H7 (cell line): Measurements from ENCODE around the gene PAPPA2. TPM values are rescaled to one million over a fixed set of nuclear protein-coding genes. Genes with fewer than 3 reads are reported as not detected.
"Not testable (repeated sequence)": the region's sequence is repeated elsewhere in the genome, so short reads cannot be mapped to it uniquely, and the experiment has no call there.

Experiments
- DNase-seq: peaks from one replicate; pipeline ENCODE4 v3.0.0; 2012
- H3K27me3 ChIP-seq: 2 replicates; pipeline ENCODE4 v1.6.0; 2011; ENCODE audit warnings: mild to moderate bottlenecking, low read length; ENCODE audit not compliant: control insufficient read depth, insufficient read depth
- H3K36me3 ChIP-seq: replicated peaks from 2 replicates; pipeline ENCODE4 v1.5.1; 2011; ENCODE audit warnings: low read length; ENCODE audit not compliant: control insufficient read depth, insufficient read depth
- H3K4me3 ChIP-seq: 2 replicates; pipeline ENCODE4 v1.5.1; 2011; ENCODE audit warnings: low read depth, mild to moderate bottlenecking, control low read depth, low read length, moderate library complexity; ENCODE audit not compliant: insufficient read depth
- total RNA-seq: library from RNA; depleted of rRNA; stranded (reverse); fragments of >200 nt; shearing (Covaris generic); gene quantifications from 2 replicates; pipeline ENCODE4 v1.2.3, GENCODE V29; 2014; rRNA removed

The PAPPA2 gene, protein sequence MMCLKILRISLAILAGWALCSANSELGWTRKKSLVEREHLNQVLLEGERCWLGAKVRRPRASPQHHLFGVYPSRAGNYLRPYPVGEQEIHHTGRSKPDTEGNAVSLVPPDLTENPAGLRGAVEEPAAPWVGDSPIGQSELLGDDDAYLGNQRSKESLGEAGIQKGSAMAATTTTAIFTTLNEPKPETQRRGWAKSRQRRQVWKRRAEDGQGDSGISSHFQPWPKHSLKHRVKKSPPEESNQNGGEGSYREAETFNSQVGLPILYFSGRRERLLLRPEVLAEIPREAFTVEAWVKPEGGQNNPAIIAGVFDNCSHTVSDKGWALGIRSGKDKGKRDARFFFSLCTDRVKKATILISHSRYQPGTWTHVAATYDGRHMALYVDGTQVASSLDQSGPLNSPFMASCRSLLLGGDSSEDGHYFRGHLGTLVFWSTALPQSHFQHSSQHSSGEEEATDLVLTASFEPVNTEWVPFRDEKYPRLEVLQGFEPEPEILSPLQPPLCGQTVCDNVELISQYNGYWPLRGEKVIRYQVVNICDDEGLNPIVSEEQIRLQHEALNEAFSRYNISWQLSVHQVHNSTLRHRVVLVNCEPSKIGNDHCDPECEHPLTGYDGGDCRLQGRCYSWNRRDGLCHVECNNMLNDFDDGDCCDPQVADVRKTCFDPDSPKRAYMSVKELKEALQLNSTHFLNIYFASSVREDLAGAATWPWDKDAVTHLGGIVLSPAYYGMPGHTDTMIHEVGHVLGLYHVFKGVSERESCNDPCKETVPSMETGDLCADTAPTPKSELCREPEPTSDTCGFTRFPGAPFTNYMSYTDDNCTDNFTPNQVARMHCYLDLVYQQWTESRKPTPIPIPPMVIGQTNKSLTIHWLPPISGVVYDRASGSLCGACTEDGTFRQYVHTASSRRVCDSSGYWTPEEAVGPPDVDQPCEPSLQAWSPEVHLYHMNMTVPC (N-terminal part only)
- 0.45 and 2.4 TPM in 2 replicates for total RNA-seq

DNA sequence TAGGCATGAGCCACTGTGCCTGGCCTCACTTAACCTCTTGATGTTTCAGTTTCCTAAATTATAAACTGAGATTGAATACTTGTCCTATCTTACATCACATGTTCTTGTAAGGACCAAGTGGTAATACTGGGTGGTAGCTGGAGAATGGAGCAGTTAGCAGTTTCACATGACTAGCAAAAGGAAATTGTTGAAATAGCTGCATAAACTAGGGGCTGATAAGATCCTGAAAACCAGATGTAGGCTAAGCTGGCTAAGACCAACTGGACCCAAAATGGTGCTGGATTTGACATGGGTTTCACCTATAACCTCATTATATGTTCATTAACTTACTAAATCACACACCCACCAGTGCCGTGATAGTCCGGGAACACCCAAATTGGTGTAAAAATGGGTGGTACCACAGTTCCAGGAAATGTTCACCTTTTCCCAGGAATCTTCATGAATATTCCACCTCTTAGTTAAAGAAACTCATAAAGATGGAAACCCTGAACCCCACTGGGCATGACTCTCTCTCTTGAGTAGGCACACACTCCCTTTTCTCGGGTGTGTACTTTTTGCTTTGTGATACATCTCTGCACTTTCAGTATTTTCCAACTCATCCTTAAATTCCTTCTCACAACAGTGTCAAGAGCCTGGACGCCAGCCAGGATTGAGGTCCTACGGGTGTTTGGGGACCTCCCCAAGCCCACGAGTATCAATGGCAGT is at the start of gene PAPPA2:
Gene PAPPA2 (plus strand): TSS at position 502 of the 705 bp plus-strand sequence. CDS start 93,148 bp downstream, outside the sequence.
- DNase-seq, result no peak
- H3K4me3 ChIP-seq, result no peak within 1 kb of the TSS
- no peaks in the 10 kb centered on the region for H3K27me3 ChIP-seq
- H3K36me3 ChIP-seq, result no peaks in the 10 kb centered on the region

DNA sequence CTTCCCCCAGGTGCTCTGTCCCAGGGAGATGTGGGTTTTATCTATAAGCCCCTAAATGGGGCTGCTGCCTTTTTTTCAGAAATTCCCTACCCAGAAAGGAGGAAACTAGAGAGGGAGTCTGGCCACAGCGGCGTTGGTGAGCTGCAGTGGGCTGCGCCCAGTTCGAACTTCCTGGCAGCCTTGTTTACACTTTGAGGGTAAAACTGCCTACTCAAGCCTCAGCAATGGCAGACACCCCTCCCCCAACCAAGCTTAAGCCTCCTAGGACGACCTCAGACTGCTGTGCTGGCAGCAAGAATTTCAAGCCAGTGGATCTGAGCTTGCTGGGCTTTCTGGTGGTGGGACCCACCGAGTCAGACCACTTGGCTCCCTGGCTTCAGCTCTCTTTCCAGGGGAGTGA is 46.2 kb upstream of the PAPPA2 start:
- H3K36me3 ChIP-seq, result no peaks in the 10 kb centered on the region
- DNase-seq, result no peak
- H3K4me3 ChIP-seq, result no peak overlapping the region
- H3K27me3 ChIP-seq, result no peaks in the 10 kb centered on the region

DNA sequence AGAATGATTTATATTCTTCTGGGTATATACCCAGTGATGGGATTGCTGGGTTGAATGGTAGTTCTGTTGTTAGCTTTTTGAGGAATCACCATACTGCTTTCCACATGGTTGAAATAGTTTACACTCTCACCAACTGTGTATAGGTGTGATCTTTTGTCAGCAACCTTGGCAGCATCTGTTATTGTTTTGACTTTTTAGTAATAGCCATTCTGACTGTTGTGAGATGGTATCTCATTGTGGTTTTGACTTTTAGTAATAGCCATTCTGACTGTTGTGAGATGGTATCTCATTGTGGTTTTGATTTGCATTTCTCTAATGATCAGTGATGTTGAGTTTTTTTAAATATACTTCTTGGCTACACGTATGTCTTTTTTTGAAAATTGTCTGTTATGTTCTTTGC is 43.4 kb upstream of the PAPPA2 start:
- not testable (repeated sequence) for DNase-seq, H3K27me3 ChIP-seq, H3K36me3 ChIP-seq, H3K4me3 ChIP-seq

DNA sequence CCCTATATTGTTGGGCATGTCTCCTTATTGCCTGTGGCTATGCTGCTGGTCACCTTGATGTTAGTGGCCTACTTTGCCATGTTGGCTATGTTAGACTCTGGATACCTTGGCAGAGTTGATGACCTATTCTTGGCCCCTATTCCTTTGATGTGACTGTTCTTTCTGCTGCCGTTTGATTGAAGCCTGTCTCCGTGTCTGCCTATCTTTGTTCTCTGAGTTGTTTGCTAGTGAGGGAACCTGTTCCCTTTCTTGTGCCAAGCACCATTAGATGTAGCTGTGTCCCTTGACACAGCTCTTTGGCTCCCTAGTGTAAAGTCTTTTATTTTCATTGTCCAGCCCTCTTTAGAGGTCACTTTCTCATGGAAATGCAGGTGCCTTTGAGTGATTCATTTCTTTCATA is 28.7 kb upstream of the PAPPA2 start:
- Histone ChIP-seq H3K27me3 (no peaks in the 10 kb centered on the region), H3K4me3 (no peak overlapping the region), H3K36me3 (no peaks in the 10 kb centered on the region)
- DNase-seq, result no peak

DNA sequence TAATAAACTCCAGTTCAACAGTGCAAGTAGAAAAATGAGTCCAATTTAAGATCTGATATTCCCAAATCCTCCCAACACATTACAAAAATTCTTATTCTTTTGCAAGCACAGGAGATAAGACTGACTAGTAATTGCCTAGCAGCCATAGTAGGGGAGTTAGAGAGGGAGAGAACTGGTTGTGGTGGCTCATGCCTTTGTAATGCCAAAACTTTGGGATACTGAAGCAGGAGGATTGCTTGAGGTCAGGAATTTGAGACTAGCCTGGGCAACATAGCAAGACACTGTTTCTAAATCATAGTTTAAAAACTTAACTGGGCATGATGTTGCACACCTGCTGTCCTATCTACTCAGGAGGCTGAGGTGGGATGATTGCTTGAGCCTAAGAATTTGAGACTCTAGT is 26.7 kb upstream of the PAPPA2 start:
- Histone ChIP-seq H3K27me3 (no peaks in the 10 kb centered on the region), H3K36me3 (no peaks in the 10 kb centered on the region), H3K4me3 (no peak overlapping the region)
- DNase-seq, result no peak

DNA sequence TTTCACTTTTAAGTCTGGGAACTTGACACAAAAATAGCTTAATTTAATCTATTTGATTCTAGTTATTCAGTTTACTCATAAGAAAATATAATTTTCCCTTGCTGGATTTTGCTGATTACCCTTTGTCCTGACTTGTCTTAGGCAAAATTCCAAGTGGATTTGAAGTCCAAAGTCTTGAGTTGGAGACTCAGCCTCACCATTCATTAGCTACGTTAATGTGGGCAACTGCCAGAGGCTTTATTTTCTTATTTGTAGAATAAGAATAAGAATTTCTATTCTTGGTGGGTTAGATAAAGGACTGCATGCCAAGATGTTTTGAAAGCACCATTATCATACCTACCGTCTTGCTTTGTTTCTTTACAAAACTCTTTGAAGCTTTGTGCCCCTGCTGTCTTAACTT is 22.8 kb upstream of the PAPPA2 start:
- H3K4me3 ChIP-seq, result no peak overlapping the region
- no peaks in the 10 kb centered on the region for H3K36me3 ChIP-seq
- H3K27me3 ChIP-seq, result no peaks in the 10 kb centered on the region
- no peak for DNase-seq

DNA sequence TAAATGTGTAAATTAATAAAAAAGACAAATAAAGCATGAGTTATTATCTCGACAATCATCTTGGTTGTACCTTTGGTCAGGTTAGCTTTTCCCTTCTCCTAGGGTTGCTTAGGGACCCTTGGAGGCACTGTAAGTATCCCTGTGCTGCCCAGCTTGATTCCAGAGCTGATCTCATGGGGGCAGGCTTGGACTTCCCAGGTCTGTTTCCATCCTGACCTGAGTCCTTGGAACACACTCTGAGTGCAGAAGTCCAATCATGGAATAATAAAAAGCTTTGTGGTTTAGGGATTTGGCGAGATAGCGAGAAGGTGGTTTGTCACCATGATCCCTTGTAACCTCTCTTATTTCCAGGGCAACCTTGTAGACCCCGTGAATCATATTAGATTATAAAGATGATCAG is 18.7 kb upstream of the PAPPA2 start:
- Histone ChIP-seq H3K27me3 (no peaks in the 10 kb centered on the region), H3K4me3 (no peak overlapping the region), H3K36me3 (no peaks in the 10 kb centered on the region)
- DNase-seq, result no peak

DNA sequence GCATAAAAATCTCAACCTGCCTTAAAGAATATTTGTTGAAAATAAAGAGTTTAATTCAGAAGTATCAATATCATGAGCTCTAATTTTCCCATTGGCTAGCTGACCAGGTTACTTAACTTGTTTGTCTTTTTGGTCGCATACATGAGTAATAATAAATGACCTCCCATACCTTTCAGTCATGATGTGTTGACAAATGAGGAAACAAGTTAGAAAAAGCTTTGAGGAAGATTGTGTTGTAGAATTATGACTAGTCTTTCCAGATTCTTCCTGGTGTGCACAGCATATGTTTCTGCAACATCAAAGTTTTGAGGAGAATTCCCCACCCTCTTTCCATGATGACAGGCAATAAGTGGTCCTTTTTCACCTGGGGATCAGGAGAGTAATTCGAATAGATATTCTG is 17.6 kb upstream of the PAPPA2 start:
- Histone ChIP-seq H3K4me3 (no peak overlapping the region), H3K36me3 (no peaks in the 10 kb centered on the region), H3K27me3 (no peaks in the 10 kb centered on the region)
- DNase-seq, result no peak

DNA sequence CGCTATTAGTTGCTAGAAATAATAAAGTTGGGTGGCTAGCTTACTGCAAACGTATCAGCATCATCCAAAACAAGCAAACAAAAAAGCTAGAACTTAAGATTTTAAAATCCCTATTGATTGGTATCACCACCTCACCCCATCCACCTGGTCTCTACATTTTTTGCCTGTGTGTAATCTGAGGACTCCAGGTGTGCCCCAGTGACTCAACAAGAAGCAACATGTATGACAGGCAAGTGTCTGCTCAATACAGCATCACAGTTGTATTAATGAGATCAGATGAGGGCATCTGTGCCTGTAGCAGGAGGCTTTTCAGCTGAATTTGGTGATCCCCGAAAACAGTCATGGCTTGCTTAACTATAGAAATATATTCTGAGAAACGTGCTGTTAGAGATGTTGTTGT is 14.6 kb upstream of the PAPPA2 start:
- H3K27me3 ChIP-seq, result no peaks in the 10 kb centered on the region
- no peaks in the 10 kb centered on the region for H3K36me3 ChIP-seq
- no peak overlapping the region for H3K4me3 ChIP-seq
- no peak for DNase-seq

DNA sequence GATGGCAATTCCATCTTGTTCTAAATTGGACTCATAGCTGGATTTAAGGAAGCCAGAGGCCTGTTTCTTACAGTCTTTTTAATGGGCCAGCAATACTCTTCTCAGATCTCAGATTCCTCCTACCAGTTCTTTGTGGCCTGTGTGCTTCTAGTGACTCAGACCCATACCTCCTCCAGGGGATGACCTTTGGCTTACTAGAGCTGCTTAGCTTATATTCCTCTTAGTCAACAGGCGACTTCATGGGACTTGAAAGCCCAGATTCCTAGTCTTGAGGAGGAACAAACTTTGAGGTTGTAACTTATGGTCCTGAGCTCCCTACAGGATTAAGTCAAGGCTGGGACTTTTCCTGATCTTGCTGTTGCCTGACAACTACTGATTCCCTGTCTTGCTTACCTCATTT is 12.4 kb upstream of the PAPPA2 start:
- no peaks in the 10 kb centered on the region for H3K27me3 ChIP-seq
- H3K4me3 ChIP-seq, result no peak overlapping the region
- H3K36me3 ChIP-seq, result no peaks in the 10 kb centered on the region
- DNase-seq, result no peak

DNA sequence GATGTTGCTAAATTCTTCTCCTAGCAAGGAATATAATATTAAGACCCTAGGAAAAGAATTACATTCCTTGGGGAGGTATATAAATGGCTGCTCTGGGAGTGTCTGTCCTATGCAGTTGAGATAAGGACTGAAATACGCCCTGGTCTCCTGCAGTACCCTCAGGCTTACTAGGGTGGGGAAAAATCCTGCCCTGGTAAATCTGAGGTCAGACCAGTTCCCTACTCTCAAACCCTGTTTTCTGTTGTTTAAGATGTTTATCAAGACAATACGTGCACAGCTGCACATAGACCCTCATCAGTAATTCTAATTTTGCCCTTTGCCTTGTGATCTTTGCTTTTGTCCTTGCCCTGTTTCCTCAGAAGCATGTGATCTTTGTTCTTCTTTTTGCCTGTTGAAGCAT is 11.2 kb upstream of the PAPPA2 start:
- H3K27me3 ChIP-seq, DNase-seq, H3K4me3 ChIP-seq, H3K36me3 ChIP-seq: not testable (repeated sequence)

DNA sequence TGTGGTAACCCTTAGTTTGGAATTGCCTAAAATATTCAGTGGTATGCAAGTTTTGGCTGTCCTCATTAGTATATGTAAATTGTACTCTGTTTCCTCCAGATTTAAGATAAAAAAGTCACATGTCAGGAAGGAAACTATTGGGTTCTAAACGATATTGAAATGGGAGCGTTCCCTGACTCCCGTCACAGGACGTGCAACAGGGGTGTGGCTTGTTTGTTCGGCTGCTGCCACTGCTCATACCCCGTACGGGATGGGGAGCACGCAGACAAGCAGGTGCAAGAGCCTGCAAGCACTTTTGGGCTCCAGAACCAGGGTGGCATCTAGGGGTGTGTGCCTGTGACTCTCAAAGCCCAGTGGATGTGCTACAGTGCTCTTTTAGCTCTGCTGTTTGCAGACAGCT is 6.2 kb upstream of the PAPPA2 start:
- DNase-seq, result no peak
- no peaks in the 10 kb centered on the region for H3K36me3 ChIP-seq
- no peak overlapping the region for H3K4me3 ChIP-seq
- no peaks in the 10 kb centered on the region for H3K27me3 ChIP-seq

DNA sequence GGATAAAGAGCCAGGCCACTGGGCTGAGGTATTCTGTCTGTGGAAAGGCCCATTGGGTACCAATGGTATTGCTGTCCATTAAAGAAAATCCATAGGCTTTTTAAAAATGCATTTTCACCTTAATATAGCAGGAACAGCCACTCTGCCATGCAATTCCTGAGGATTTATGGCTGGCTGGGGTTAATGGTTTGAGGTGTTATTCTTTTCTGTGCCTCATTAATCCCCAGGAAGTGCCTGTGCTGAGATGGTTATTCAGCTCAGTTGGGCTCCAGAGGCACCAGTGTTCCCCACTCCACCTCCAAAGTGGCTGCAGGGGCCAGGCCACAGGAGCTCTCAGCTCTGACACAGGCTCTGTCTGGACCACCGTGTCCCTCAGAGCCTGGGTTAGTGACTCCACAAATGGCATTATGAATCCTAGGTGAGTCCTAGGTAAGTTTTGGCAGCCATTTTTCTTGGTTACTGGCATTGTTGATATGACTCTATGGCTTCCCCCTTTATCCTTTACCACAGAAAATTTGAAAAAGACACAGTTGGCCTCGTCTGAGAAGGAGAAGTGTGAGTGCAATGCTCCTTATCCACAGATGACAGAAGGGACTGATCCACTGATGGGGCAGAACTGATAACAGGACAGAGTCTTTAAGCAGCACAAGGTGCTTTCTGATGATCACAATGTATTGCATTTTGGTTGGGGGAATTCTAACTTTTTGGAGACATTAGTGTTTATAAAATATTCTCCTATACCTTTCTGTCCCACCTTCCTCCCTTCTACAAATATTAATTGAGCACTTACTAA is 2.2 kb upstream of the PAPPA2 start:
- no peaks in the 10 kb centered on the region for H3K27me3 ChIP-seq
- DNase-seq, result no peak
- no peaks in the 10 kb centered on the region for H3K36me3 ChIP-seq
- no peak overlapping the region for H3K4me3 ChIP-seq

DNA sequence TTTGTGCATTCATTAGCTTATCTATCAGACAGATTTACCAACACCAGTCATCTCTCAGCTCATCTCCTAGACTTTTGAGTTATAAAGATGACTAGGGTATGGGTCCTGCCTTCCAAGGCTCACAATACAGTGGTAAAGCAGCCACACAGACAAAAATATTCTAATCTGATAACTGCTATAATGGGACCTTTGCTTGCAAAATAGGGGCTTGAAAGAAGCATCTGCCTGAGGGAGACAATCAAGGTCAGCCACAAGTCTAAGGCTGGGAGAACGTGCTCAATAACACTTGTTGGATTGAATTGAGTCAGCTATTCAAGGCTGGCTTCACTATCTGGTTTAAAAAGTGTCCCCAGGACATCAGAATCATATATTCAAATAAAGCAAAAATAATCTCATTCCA is 1.4 kb upstream of the PAPPA2 start:
- Histone ChIP-seq H3K27me3 (no peaks in the 10 kb centered on the region), H3K4me3 (no peak overlapping the region), H3K36me3 (no peaks in the 10 kb centered on the region)
- DNase-seq, result no peak
